Neural progenitor cell (in vitro differentiated cells): ENCODE results near the gene DMRTC1B.
"Not testable (repeated sequence)": the region's sequence is repeated elsewhere in the genome, so short reads cannot be mapped to it uniquely, and the experiment has no call there.

Experiments
- CTCF ChIP-seq: fragments of 200-600 bp; sonication (generic); IDR thresholded peaks from 2 replicates; pipeline ENCODE4 v1.5.1; 2017; ENCODE audit warnings: antibody characterized with exemption, mild to moderate bottlenecking
- EZH2 ChIP-seq: fragments of 200-600 bp; sonication (generic); IDR thresholded peaks from 2 replicates; pipeline ENCODE4 v1.6.1; 2017; ENCODE audit warnings: antibody characterized with exemption, mild to moderate bottlenecking, moderate library complexity
- EZH2phosphoT487 ChIP-seq: fragments of 200-600 bp; sonication (generic); IDR thresholded peaks from 2 replicates; pipeline ENCODE4 v1.6.1; 2017; ENCODE audit warnings: antibody characterized with exemption

GRCh38 chrX:72830701-72831100, 54.0 kb downstream of the DMRTC1B start:
- TF ChIP-seq CTCF, EZH2, EZH2phosphoT487: not testable (repeated sequence)
